SK-N-DZ (cell line): ENCODE data around the gene RNF146.
"Not testable (repeated sequence)": the region's sequence is repeated elsewhere in the genome, so short reads cannot be mapped to it uniquely, and the experiment has no call there.

Source experiments
- DNase-seq: peaks from one replicate; pipeline ENCODE4 v3.0.0-alpha.2; 2015; ENCODE audit warnings: low spot score

RNF146 gene

GRCh38 chr6:127279815-127280214, 13.2 kb downstream of the RNF146 start:
- DNase-seq: no peak

- no peak for DNase-seq
These were observed 15.5 kb downstream of the RNF146 start for GRCh38 chr6:127282184-127282583.

- no peak for DNase-seq
These were observed 22.0 kb downstream of the RNF146 start for GRCh38 chr6:127288705-127289104.

GRCh38 chr6:127289934-127290333, 23.3 kb downstream of the RNF146 start:
- no peak for DNase-seq

DNA sequence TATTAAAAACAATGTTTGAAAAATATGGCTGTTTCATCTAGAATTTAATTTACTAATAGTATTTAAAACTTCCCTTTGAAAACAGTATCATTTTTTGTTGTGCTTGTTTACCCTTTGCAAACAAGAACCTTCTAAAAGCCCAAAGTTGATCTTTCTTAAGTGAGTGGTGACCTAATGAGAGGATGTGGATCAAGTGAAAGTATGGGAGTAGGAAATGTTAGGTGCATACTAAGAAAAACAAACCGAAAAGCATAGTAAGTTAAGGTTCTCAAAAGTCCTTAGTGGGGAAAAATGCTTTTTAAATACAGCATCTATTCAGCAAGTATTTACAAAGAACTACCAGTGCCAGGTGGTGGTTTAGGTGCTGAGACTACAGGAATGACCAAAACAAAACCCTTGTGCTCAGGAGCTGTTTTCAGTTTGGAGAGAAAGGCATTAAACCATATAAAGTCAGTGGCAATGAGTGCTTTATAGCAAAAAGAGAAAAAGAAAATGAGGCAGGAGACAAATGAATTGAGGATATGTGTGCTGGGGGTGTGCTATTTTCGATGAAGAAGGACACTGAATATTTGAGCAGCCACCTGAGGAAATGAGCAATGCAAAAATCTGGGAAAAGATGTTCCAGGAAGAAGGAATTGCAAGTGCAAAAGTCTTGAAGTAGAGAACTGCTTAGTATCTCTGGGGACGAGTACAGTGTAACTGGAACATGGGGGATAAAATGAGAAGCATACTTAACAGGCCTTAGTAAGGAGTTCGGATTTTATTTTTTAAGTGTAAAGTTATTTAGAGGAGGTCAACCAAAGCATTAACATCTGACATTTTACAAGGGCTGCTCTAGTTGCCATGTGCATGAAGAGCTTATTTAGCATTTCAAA, 24.0 kb downstream of the RNF146 start:
- no peak for DNase-seq

DNA sequence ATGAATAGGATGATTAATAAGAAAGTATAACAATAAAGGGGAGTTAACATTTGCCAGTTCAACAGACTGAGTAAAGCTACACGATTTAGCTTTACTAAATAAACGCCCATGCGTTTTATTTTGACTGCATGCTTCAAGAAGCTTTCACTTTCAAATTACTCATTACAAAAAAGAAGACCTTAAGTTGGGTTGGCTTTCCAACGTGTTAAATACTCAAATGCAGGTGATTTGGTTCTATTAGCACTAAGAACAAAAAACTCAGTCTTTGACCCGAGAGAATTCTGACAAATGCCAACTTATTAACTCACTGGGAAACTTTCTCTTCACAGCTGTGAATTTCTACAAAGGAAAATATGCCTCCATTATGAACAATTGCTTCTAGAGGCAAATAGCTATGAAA, 24.8 kb downstream of the RNF146 start:
- no peak for DNase-seq

GRCh38 chr6:127297502-127298070, 30.9 kb downstream of the RNF146 start:
- no peak for DNase-seq

- DNase-seq: no peak
These were observed 31.8 kb downstream of the RNF146 start for GRCh38 chr6:127298475-127298874.

DNA sequence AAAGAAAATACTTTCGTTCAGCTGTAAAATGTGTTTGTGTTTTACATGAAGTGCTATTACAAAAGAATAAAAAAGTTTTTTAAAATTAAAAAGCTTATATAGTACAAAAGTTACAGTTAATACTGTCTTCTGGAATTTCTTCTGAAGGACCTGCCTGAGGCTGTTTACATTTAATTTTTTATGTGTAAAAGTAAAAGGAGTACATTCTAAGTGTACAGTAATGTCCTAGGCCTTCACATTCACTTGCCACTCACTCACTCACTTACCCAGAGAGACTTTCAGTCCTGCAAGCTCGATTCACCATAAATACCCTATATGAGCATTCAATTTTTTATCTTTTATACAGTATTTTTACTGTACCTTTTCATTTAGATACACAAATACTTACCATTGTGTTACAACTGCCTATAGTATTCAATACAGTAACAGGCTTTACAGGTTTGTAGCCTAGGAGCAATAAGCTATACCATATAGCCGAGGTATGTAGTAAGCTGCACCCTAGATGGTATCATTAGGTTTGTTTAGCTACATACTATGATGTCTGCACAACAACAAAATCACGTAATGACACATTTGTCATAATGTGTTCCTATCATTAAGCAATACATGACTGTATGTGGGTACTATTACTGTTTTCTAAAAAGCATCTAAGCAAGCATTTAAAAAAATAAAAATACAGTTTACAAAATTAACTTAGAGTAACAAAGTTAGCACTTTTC, 33.0 kb downstream of the RNF146 start:
- no peak for DNase-seq

DNA sequence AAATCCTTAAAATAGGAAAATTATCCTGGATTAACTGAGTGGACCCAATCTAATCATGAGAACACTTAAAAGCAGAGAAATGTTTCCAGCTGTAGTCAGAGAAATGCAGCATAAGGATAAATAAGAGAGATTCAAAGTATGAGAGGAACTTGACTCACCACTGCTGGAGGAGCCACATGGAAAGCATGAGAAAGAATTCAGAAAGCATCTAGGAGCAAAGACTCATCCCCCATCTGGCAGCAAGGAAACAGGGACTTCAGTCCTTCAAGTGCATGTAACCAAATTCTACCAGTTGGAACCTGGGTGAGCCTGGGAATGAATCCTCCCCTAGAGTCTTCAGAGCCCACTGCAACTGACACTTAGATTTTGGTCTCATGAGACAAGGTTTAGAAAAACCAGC, 33.7 kb downstream of the RNF146 start:
- no peak for DNase-seq

DNA sequence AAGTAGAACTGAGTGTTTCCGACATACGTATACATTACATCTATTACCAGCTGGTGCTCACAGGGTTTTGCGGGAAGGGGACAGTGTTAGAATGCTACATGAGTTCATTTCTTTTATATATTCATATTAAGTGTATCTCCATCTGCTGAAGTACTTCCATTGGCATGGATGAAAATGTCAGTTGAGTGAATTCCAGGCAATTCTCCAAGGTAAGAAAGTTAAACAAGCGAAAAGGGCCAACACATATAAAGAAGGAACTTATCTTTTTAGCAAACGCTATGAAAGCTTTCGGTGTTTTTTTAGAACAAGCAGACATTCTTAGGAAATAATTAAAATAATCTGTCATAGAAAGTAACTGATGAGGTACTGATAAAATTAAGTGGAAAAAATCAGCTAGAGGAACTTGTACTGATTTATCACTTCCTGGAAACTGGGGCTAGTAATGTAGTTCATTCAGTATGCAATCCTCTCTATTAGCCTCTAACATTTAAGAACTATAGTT, 34.6 kb downstream of the RNF146 start:
- DNase-seq: no peak

- DNase-seq: no peak
These were observed 36.3 kb downstream of the RNF146 start for GRCh38 chr6:127302728-127303660.

GRCh38 chr6:127303917-127304316, 37.3 kb downstream of the RNF146 start:
- no peak for DNase-seq

GRCh38 chr6:127305741-127306140, 39.1 kb downstream of the RNF146 start:
- no peak for DNase-seq

DNA sequence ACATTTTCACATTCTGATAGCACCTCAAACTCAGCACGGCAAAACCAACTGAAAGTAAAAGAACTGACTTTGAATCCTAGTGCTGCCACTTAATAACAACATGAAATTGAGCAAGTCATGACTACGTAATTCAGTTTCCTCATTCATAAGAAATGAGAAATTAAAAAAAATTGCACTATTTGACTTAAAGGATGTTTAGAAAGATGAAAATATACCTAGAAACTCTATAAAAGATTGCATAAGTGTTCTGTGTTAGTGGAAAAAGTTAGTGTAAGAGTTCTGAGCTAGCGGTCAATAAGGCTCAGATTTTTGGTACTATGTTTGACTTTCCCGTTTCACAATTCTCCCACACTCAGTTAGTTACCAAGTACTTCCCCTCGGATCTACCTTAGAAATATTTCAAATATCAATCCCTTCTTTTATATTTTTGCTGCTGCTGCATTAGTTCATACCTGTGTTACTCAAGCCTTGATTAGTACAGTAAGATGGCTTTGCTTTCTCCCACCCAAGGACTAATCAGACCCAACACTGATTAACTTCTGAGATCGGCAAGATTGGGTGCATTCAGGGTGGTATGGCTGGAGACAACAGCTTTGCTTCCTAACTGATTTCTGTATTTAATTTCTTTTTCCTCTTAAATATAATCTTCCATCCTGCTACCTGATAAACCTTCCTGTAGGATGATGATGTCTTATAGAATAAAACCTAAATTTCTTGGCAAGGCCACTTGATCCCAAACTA, 50.9 kb downstream of the RNF146 start:
- DNase-seq: no peak

DNA sequence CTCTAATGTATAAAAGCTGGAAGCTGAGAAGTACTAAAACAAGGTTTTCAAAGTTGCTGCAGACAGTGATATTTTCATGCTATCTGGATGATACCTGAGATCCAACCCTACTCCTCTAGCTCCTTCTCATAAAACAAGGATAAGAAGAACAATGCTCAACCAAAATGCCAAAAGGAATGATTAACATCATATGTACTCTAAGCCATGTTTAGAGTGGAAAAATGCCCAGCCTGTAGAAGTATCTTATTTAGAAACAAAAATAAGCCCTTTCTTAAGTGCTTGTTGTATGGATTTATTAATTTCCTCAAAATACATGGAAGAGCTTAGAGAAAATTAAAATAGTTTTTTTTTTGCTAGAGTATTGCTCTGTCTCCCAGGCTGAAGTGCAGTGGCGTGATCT, 53.0 kb downstream of the RNF146 start:
- no peak for DNase-seq

DNA sequence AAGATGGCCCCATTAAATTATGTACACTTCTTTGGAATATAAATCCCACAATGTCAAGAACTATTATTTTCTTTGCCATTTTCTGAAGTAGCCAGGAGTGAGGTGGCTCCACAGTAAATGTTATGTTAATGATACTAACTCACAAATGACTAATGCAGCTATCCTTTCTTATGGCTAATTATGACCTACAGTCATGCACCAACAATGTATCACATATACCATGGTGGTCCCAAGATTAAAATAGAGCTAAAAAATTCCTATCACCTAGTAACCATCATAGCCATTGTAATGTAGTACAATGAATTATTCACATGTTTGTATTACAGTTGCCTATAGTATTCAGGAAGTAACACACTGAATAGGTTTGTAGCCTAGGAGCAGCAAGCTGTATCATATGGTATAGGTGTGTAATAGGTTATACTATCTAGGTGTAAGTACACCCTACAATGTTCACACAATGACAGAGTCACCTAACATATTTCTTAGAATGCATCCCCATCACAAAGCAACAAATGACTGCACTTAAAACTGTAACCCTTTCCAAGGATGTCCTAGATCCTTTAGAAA, 61.5 kb downstream of the RNF146 start:
- DNase-seq: no peak

DNA sequence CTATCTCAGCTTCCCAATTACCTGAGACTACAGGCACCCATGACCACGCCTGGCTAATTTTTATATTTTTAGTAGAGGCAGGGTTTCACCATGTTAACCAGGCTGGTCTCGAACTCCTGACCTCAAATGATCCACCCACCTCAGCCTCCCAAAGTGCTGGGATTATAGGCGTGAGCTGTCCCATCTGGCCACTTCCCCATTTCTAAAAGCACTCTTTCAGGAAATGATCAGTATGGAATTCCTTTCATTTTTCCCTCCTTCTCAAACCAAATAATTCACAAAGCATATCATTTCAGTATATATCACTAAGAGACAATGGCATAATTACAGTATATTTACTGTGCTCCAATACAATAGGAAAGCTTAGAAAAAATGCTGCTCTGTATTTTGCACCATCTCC, 64.6 kb downstream of the RNF146 start:
- DNase-seq: not testable (repeated sequence)

DNA sequence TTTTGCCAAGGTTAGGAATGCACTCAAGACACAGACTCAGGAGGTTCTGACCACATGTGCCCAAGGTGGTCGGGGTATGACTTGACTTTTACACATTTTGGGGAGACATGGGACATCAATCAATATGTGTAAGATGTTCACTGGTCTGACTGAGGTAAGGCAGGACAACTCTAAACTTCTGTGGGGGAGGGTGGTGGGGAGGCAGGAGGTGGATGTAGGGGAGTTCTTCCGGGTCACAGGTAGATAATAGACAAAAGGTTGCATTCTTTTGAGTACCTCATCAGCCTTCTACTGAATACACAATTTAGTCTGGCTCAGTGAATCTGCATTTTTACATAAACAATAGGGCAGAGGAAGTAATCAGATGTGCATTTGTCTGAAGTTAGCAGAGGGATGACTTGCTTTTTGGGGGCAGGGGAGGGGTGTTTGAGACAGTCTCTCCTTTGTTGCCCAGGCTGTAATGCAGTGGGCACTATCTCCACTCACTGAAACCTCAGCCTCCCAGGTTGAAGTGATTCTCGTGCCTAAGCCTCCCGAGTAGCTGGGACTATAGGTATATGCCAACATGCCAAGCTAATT, 65.8 kb downstream of the RNF146 start:
- DNase-seq: no peak
